GM21367 (cell line): ENCODE data around the gene MAP3K15.
A peak's percentile ranks its signal among the peaks of the same experiment; 100 is the strongest.

ENCODE experiments used
- ATAC-seq: cut with Tn5 transposase; IDR thresholded peaks from one replicate; pipeline ENCODE4 v1.9.1; 2021; ENCODE audit not compliant: unreplicated experiment

MAP3K15 gene, protein sequence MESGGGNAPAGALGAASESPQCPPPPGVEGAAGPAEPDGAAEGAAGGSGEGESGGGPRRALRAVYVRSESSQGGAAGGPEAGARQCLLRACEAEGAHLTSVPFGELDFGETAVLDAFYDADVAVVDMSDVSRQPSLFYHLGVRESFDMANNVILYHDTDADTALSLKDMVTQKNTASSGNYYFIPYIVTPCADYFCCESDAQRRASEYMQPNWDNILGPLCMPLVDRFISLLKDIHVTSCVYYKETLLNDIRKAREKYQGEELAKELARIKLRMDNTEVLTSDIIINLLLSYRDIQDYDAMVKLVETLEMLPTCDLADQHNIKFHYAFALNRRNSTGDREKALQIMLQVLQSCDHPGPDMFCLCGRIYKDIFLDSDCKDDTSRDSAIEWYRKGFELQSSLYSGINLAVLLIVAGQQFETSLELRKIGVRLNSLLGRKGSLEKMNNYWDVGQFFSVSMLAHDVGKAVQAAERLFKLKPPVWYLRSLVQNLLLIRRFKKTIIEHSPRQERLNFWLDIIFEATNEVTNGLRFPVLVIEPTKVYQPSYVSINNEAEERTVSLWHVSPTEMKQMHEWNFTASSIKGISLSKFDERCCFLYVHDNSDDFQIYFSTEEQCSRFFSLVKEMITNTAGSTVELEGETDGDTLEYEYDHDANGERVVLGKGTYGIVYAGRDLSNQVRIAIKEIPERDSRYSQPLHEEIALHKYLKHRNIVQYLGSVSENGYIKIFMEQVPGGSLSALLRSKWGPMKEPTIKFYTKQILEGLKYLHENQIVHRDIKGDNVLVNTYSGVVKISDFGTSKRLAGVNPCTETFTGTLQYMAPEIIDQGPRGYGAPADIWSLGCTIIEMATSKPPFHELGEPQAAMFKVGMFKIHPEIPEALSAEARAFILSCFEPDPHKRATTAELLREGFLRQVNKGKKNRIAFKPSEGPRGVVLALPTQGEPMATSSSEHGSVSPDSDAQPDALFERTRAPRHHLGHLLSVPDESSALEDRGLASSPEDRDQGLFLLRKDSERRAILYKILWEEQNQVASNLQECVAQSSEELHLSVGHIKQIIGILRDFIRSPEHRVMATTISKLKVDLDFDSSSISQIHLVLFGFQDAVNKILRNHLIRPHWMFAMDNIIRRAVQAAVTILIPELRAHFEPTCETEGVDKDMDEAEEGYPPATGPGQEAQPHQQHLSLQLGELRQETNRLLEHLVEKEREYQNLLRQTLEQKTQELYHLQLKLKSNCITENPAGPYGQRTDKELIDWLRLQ (N-terminal part only)

DNA sequence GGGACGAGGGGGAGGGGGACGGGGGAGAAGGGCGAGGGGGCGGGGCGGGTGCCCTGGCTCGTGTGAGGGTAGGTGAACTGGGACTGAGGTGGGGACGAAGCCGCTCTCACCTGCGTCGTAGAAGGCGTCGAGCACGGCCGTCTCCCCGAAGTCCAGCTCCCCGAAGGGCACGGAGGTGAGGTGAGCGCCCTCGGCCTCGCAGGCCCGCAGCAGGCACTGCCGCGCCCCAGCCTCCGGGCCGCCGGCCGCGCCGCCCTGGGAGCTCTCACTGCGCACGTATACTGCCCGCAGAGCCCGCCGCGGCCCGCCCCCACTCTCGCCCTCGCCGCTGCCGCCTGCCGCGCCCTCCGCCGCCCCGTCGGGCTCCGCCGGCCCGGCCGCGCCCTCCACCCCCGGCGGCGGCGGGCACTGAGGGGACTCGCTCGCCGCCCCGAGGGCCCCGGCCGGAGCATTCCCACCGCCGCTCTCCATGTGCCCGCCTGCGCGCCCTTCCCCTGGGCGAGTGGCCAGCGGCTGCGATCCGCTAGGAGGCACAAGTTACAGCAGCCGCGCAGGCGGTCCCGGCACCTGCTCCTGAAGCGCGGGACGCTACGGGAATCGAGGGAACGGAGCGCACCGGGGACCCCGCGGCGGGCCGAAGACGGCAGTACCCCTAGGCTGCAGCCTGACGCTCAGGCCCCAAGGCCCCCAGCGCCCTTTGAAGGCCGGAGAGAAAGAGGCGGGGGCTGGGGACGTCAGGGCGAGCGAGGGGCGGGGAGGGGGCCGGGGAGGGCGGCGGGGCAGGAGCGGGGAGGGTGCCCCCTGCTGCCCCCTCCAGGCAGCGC lies at the start of gene MAP3K15:
MAP3K15 (minus strand) TSS at position 718 of the 824 bp plus-strand sequence; CDS start at position 471, 247 bp downstream.
- ATAC-seq, result no peak

DNA sequence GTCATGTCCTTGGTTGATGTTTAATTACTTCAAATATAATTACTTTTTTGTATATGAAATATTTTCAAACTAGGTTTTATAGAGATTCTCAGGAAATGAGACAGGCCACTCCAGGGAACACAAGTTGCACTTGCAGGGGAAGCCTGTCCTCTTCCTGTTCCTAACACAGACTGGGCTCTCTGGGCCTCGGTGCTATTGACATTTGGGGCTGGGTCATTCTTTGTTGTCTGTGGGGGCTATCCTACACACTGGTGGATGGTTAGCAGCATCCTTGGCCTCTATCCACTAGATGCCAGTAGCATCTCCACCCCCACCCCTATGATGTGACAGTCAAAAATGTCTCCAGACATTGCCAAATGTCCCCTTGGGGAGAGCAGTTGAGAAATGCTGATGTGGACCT lies 49.3 kb upstream of the MAP3K15 start:
- ATAC-seq, result no peak

DNA sequence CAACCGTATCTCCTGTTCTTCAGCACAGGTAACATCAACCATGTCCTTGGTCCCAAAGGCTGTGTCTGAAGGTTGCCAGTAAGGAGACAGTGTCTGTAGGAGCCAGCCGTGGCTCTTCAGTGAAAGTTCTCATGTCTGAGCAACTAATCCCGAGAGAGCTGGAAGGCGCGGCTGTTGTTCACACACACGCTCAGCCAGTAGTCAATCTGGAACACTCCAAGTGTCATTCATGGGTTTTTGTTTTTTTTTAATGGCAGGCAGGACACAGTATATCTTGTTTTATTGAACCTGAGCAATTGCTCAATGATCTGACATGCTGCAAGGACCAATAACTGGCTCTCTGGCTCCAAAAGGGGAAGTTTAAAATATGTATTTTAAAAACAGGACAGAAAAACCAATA lies 48.4 kb upstream of the MAP3K15 start:
- peak; percentile 39 for ATAC-seq

DNA sequence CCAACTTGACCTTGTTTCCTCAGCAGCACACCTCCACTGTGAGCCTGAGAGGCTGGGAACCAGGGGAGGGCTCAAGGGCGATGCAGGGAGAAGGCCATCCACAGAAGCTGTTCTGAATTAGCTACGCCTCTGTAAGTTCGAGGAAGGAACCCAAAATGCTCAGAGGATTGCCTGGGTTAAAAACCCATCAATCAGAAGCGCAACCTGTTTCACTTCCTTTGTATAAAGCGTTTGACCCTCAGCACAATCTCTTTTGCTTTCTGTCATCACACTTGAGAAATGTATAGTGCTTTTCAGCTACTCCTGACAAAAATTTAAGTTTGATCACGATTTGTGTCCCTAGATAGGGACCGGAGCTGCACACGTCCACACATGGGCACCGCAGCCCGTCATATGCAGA lies 48.0 kb upstream of the MAP3K15 start:
- ATAC-seq, result peak; percentile 56

DNA sequence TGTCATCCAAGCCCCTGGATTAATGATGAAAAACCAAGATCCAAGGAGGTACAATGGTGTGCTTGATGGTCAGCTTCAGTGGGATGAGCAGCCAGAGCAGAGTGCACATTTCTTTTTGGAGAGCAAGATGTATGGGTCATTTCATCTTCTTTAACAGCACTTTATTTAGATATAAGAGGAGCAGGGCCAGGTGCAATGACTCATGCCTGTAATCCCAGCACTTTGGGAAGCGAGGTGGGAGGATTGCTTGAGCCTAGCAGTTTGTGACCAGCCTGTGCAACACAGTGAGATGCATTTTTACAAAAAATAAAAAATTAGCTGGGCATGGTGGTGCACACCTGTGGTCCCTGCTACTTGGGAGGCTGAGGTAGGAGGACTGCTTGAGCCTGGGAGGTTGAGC lies 45.3 kb upstream of the MAP3K15 start:
- ATAC-seq, result no peak

DNA sequence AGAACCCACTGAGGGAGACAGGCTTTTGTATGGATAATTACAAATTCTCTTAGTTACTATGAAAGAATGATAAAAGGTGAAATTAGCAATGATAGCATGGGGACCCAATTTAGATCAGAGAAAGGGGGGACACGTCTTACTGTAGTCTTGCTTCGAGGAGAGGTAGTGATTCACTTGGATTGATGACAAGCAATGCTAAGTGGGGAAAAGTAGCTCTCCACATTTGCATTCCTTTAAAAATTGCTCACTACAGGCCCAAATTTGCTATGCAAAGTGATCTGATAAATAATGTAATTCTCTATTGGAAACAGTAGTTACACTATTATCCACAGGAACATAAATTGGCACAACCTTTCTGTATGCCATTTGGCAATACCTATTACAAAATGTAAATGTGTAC lies 42.5 kb upstream of the MAP3K15 start:
- no peak for ATAC-seq

DNA sequence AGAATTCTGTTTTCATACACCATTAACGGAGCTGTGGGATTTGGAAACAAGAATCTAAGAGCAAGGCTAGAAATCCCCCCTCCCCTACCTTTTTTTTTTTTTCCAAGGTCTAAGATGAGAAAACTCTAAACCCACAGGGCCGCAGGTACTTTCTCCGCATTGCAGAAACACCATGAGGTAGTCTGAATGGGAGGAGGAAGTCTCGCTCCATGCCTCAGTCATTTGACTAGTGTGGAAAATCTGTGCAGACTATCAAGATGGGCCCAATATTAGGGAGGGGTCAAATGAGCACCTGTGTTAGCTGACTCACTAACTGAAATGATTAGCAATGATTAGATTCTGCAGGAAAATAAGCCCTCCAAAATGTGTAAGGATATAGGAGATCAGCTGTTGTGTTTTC lies 40.9 kb upstream of the MAP3K15 start:
- no peak for ATAC-seq

DNA sequence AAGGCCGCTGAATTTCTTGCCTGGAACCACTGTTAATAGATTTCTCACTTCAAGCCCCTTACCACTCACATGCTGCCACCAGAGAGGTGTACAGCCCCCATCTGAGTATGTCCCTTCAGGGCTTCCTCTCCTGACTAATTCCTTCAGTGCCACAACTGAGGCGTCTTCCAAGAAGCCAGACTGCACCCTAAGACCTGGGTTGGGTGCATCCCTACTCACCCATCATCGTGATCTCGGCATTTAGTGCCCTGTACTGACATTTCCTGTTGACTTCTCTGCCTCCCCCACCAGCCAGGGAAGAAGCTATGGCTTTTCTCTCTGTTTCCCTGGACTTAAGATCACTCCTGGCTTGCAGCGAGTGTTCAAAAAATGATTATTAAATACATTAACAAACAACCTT lies 40.4 kb upstream of the MAP3K15 start:
- ATAC-seq, result no peak

DNA sequence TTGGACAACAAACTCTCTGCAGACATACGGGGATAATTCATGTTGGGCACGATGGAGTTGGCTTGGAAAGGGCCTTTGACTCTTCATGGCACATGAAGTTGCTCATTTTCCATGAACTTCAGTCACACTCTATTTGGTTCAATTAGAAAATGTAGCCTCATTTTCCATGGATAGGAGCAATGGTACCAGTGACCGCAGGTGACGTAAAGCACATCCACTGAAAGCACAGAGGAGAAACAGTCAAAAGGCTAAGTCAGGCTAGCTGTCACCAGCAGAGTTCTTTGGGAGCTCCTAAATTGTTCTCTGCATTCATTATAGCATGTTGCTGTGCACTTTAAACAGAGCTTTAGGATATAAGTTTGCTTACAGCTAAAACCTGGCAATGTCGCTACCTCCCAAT lies 39.9 kb upstream of the MAP3K15 start:
- ATAC-seq, result no peak

DNA sequence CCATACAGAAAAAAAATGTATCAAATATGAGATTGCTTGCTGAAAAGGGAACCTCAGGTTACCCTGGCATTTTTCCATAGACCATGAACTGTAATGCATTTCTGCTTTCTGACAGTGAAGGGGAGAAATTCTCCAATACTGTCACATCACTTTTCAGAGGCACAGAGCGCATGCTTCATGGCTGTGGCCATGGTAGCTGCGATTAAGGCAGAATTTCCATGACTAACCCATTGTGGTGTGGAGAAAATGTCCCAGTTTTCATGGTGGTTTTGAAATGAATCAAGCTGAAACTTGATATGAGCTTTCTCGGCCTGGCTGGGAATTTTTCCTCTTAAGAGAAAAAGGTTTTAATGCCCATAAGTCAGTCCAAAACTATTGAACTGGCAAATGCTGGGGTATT lies 39.5 kb upstream of the MAP3K15 start:
- ATAC-seq, result no peak

DNA sequence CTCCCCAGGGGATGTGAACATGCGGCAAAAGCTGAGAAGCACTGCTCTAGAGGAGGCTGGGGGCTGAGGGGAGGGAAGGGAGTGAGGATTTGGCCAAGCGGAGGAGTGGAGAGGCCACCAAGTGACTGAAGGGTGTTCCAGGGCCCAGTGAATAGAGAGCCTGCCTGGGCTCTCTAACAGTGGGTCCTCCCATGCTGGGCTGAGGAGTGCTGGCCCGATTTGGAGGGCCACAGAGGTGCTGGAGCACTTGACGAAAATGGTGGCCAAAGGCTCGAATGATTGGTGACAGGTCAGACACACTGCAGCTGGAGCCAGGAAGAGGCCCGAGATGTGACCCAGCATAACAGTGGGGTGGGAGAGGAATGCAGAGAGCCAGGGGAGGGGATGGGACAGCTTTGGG lies 37.5 kb upstream of the MAP3K15 start:
- ATAC-seq, result no peak

DNA sequence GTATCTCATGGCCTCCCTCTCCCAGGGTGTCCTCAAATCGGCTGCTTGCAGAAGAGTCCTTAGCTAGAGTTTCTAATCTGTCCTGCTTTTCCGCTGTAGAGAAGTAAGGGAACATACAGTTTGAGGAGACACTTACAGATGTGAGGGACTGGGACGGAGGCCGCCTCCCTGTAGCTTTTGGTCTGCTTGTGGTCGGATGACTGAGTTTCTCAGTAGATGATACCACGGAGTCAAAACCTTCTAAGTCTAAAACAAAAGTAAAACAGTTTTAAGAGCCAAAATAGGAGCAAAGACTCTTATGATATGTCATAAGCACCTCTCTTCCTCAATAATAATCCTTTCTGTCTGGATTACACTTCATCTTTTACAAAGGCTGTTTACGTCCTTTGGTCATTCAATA lies 34.5 kb upstream of the MAP3K15 start:
- no peak for ATAC-seq

DNA sequence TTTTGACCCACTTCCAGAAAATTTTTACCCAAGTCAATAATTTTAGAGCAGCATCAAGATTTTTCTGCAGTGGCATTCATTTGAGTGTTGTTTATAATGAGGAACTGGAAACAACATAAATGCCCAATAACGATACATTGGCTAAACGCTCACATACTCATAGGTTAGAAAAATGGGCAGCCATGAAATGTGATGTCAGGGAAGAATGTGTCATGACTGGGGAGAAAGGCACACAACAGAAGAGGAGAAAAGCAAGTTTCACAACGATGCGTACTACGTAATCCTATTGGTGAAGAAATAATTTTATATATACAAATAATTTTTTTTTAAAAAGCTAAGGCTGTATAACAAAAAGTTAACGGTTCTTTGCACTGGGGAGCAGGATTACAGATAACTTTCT lies 33.6 kb upstream of the MAP3K15 start:
- ATAC-seq, result no peak

DNA sequence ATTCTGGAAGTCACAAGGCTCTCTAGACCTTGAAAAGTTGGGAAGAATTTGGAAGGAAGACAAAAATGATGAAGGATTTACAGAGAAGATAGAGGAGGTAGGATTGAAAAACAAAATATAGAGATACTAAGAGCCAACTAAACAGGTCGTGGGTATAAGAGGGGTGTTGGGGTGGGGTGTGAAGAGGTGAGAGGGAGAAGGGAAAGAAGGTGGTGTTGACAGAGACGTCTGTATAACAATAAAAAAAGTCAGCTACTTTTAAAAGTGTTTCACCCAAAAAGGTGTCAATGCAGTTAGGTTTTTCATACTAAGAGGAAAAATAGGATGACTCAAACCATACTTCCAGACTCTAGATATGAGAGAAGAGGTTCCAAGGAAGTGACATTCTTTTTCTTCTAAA lies 33.0 kb upstream of the MAP3K15 start:
- ATAC-seq, result no peak

DNA sequence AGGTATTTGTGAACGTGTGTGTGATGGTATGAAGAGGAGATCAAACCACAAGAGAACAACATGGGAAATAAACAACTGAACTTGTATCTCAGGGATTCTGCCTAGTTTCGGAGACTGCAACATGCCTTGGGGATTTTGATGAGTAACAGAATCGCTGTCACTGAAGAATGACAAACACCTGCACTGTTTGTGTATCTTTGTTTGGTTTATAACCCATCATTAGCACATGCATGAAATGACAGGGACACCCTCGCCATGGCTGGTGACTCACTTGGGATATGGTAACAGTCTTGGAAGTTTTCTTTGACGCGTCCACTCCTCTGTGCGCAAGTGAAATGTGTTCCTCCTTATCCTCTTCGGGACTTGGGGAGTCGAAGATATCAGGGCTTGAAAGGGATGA lies 30.3 kb upstream of the MAP3K15 start:
- no peak for ATAC-seq

DNA sequence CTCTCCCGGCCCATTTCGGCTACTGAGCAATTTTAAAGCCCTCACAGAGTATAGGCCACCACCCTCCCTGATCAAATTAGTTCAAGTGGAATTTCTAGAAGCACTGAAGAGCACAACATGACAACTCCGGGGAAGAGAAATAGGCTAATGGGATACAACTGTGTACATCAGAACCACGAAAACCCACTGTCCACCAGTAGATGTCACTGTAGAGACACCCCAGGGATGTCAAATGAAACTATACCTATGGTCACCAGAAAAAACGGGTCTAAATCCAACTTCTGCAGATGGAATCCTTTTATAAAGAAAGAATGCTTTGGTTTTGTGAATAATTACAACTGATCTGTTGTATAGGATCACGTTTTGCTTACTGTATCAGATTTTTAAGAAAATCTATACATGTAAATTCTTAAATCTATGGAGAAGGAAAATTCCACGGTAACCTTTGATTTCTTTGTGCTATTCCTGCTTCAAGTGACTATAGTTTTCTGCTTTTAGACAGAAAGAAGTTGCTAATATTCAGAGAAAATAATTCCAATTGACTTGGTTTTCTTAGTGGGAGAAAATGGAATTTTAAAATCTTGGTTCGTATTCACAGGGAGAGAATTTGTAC lies 29.5 kb upstream of the MAP3K15 start:
- ATAC-seq, result no peak

DNA sequence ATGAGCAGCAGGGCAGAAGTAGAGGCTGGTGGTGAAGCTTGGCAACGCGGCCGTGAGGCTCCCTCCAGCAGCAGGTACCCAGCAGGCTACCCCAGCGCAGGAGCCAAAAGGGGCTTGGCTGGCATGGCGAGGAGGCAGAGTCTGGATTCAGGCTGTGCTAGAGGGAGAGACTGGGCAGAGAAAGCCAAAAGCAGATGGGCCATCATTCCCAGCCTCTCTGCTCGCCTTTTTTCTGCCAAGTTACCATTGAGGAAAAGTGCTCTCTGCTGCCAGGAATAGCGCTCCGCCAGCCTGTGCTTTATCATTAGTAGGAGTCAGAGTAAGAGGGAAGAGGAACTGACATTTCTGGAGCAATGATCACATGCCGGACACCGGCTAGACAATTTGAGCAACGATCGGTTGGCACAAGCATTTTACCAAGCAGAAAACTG lies 28.7 kb upstream of the MAP3K15 start:
- ATAC-seq, result no peak

DNA sequence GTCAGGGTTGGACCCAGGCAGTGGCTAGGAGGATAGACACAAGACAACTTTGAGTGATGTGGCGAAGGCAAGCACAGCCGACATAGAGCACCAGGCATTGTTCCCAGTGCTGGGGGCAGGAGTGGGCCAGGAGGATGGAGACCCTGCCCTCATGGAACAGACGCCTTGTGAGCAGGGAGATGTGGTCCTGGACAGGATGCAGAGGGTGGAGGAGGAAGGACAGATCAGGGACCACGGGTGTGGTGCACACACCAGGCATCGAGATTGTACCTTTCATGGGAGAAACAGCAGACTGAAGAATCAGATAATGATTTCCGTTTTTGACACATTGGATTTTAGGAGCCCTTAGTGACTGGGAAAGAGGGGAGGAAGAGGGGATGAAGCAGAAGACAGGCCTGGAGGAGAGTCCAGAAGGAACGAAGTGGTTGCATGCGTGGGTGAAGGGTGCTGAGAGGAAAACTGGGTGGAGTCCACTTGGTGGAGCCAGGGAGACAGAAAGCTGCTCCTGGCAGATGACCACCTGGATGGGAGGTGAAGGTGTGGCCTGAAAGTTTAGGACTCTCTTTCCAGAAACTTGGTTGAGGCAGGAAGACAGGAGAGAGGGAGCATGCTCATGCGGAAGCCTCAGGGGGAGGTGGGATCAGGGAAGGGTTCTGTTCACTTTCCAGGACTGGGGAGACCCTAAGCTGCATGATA lies 27.9 kb upstream of the MAP3K15 start:
- ATAC-seq, result no peak

DNA sequence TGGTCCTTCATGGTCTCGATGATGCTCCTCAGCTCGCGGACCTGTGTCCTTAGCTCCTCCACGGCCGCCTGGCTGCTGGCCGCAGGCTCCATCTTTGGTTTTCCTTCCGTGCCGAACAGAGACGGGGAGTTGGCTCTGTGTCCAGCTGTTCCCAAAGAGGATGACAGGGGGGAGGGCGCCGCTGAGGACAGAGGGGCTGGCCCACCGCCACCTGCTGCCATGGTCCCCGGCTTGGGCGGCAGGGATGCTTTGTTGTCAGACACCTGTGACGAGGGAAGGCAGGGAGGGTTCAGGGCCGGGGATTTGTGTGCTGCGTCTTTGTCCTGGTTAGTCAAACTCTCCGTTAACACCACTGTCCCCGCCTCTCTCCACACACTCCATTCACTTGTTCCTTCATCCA lies 26.6 kb upstream of the MAP3K15 start:
- ATAC-seq, result no peak
